Measurements from ENCODE around the gene MAB21L2. TPM values are rescaled to one million over a fixed set of nuclear protein-coding genes. Genes with fewer than 3 reads are reported as not detected.

Gene MAB21L2
- total and polyA plus RNA-seq, 2 of the 8 experiments (the other 6 are each of a cell fraction or from before 2014, with no cell fraction given) = 0.03 TPM; not detected in 1

DNA sequence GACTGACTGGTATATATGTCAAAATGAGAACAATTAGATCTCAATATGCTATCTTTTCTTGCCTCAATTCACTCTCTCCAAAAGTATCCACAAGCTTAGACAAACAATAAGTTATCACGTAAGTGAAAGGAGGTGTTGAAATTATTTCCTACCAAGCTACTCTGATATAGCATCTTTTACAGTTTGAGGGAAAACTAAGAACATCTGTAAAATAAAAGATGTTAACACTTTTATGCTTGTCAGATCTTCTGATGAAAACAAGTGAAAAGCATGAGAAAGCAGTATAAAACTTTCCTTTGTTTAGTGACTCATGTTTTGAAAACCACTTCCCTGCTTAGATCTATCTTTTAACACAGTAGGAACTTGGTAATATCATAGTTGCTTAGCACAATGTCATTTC lies 8.4 kb upstream of the MAB21L2 start:
- H3K4me2 ChIP-seq (ENCODE audit: insufficient read depth in 1 of 2, low read depth in 2 of 2, low read length in 2 of 2) = no peak overlapping the region
- H3K56ac ChIP-seq (replicated peaks; ENCODE audit: insufficient read length, low read depth, low read length) = no peak overlapping the region
- TF ChIP-seq KDM1A (IDR thresholded peaks at IDR 0.05; ENCODE audit: borderline replicate concordance, low read length) (no peak), CEBPB (IDR thresholded peaks at IDR 0.05; ENCODE audit: low read depth, low read length) (no peak), EGR1 (IDR thresholded peaks at IDR 0.05; ENCODE audit: borderline replicate concordance, low read depth, low read length) (no peak), CHD2 (IDR thresholded peaks at IDR 0.05; ENCODE audit: low read length) (no peak), CBX5 (IDR thresholded peaks at IDR 0.05; ENCODE audit: low read depth, low read length) (no peak), BACH1 (IDR thresholded peaks at IDR 0.05; ENCODE audit: low read length) (no peak), RBBP5 (IDR thresholded peaks at IDR 0.05; ENCODE audit: borderline replicate concordance, low read depth, low read length) (no peak), TEAD4 (IDR thresholded peaks at IDR 0.05; ENCODE audit: low read depth, low read length) (no peak), SUZ12 (IDR thresholded peaks at IDR 0.05; ENCODE audit: low read length) (no peak), EP300 (IDR thresholded peaks at IDR 0.05; ENCODE audit: borderline replicate concordance in 1 of 2, low read depth in 2 of 2, low read length in 2 of 2) (no peak)
- TF ChIP-seq, protein P1, sequence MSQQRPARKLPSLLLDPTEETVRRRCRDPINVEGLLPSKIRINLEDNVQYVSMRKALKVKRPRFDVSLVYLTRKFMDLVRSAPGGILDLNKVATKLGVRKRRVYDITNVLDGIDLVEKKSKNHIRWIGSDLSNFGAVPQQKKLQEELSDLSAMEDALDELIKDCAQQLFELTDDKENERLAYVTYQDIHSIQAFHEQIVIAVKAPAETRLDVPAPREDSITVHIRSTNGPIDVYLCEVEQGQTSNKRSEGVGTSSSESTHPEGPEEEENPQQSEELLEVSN (IDR thresholded peaks at IDR 0.05) = no peak
- TF ChIP-seq, protein P2, sequence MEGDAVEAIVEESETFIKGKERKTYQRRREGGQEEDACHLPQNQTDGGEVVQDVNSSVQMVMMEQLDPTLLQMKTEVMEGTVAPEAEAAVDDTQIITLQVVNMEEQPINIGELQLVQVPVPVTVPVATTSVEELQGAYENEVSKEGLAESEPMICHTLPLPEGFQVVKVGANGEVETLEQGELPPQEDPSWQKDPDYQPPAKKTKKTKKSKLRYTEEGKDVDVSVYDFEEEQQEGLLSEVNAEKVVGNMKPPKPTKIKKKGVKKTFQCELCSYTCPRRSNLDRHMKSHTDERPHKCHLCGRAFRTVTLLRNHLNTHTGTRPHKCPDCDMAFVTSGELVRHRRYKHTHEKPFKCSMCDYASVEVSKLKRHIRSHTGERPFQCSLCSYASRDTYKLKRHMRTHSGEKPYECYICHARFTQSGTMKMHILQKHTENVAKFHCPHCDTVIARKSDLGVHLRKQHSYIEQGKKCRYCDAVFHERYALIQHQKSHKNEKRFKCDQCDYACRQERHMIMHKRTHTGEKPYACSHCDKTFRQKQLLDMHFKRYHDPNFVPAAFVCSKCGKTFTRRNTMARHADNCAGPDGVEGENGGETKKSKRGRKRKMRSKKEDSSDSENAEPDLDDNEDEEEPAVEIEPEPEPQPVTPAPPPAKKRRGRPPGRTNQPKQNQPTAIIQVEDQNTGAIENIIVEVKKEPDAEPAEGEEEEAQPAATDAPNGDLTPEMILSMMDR (IDR thresholded peaks at IDR 0.05; ENCODE audit: control extremely low read depth in 1 of 3, insufficient read depth in 1 of 3, low read depth in 1 of 3, low read length in 3 of 3) = no peak

More for the DNA sequence above, 8.4 kb upstream of the MAB21L2 start:
- Histone ChIP-seq H3K9me3 (ENCODE audit: insufficient read depth in 2 of 2, low read depth in 1 of 2, low read length in 1 of 2) (no peaks in the 10 kb centered on the region), H2BK15ac (ENCODE audit: low read length) (no peak overlapping the region), H2BK120ac (replicated peaks; ENCODE audit: low read depth, low read length) (no peak overlapping the region), H2AFZ (ENCODE audit: low read length) (no peak overlapping the region), H3K18ac (ENCODE audit: extremely low read depth, low read length) (no peak overlapping the region), H3K27me3 (replicated peaks in 1 of 4; ENCODE audit: control insufficient read depth in 3 of 4, extremely low read depth in 1 of 4, insufficient read depth in 3 of 4, low read length in 3 of 4) (no peaks in the 10 kb centered on the region), H2BK5ac (ENCODE audit: low read depth, low read length) (no peak overlapping the region), H3K23ac (ENCODE audit: insufficient read length) (no peak overlapping the region), H3K79me2 (ENCODE audit: control insufficient read depth in 1 of 2, insufficient read depth in 2 of 2, low read length in 2 of 2) (no peaks in the 10 kb centered on the region), H4K8ac (ENCODE audit: extremely low read depth, insufficient read depth, low read length) (no peak overlapping the region), H3K9ac (replicated peaks in 1 of 4; ENCODE audit: extremely low read depth in 1 of 4, low read depth in 3 of 4, low read length in 3 of 4) (no peak overlapping the region), H3K14ac (ENCODE audit: insufficient read length) (no peak overlapping the region), H4K20me1 (replicated peaks in 1 of 2; ENCODE audit: control insufficient read depth in 1 of 2, insufficient read depth in 2 of 2, low read length in 2 of 2) (peaks cover 2% of the 10 kb centered on the region in 2 experiments), H2BK12ac (ENCODE audit: low read depth, low read length) (no peak overlapping the region), H3K27ac (ENCODE audit: low read depth, low read length) (no peak overlapping the region), H4K5ac (ENCODE audit: insufficient read length, low read depth, low read length) (no peak overlapping the region), H3K79me1 (ENCODE audit: low read depth, low read length) (no peaks in the 10 kb centered on the region), H3K4me3 (ENCODE audit: extremely low read depth in 1 of 4, insufficient read depth in 2 of 4, low read depth in 3 of 4, low read length in 4 of 4) (no peak overlapping the region), H3K4me1 (replicated peaks in 1 of 4; ENCODE audit: control insufficient read depth in 3 of 4, insufficient read depth in 4 of 4, low read length in 3 of 4) (peaks cover 0 to under 1% (median under 1%) of the 10 kb centered on the region in 4 experiments; a peak in 2 of 7 replicates), H2AK5ac (ENCODE audit: low read depth, low read length) (no peak overlapping the region), H4K91ac (replicated peaks; ENCODE audit: insufficient read length, low read length) (no peak overlapping the region), H2BK20ac (ENCODE audit: low read length) (no peak overlapping the region), H3K23me2 (ENCODE audit: low read depth, low read length) (no peaks in the 10 kb centered on the region), H3K4ac (replicated peaks; ENCODE audit: insufficient read length, low read depth, low read length) (no peak overlapping the region), H3K36me3 (ENCODE audit: control insufficient read depth in 2 of 4, insufficient read depth in 4 of 4, low read length in 3 of 4) (no peaks in the 10 kb centered on the region)
- 94% methylated on average over 1 of the region's 1 CpG; no CpG with 5 or more reads in 1 of the 2 experiments for WGBS, 2 experiments (ENCODE audit: extremely low coverage in 1 of 2, insufficient coverage in 1 of 2, insufficient read length in 1 of 2, insufficient replicate concordance in 2 of 2, low coverage in 1 of 2, low lambda C conversion rate in 2 of 2, missing lambda C conversion rate in 1 of 2)
- DNase-seq (ENCODE audit: low read depth in 1 of 2, low spot score in 2 of 2) (no peak), FAIRE-seq (no peak)
- CTCF ChIA-PET (ENCODE audit: partially characterized antibody) = no interaction called here
- POLR2A ChIA-PET (ENCODE audit: partially characterized antibody) = no interaction called here
